Mesendoderm (in vitro differentiated cells): Measurements from ENCODE around the gene FAIM2.

ENCODE experiments used
- DNase-seq: peaks from one replicate; pipeline ENCODE4 v3.0.0; 2013
- H2AK5ac ChIP-seq: 2 replicates; pipeline ENCODE4 v1.6.1; 2013; ENCODE audit warnings: low read length, inconsistent platforms
- H2BK120ac ChIP-seq: 2 replicates; pipeline ENCODE4 v1.6.1; 2013; ENCODE audit warnings: low read depth, mild to moderate bottlenecking, low read length, moderate library complexity, mixed read lengths
- H2BK15ac ChIP-seq: replicated peaks from 2 replicates; pipeline ENCODE4 v1.6.1; 2013; ENCODE audit warnings: low read depth, mild to moderate bottlenecking, moderate library complexity
- H2BK5ac ChIP-seq: 2 replicates; pipeline ENCODE4 v1.6.1; 2013; ENCODE audit warnings: low read length, inconsistent platforms
- H3K18ac ChIP-seq: 2 replicates; pipeline ENCODE4 v1.6.1; 2013; ENCODE audit warnings: mild to moderate bottlenecking, low read length, mixed read lengths
- H3K23ac ChIP-seq: one replicate; pipeline ENCODE4 v1.6.1; 2013; ENCODE audit warnings: low read length
- H3K27ac ChIP-seq: 2 replicates; pipeline ENCODE4 v1.5.1; 2013; ENCODE audit warnings: low read depth, mild to moderate bottlenecking, inconsistent platforms, low read length, moderate library complexity
- H3K27me3 ChIP-seq: 2 replicates; pipeline ENCODE4 v1.6.1; 2013; ENCODE audit warnings: low read length, control low read depth, mild to moderate bottlenecking, inconsistent platforms; ENCODE audit not compliant: insufficient read depth, poor library complexity
- H3K36me3 ChIP-seq: 2 replicates; pipeline ENCODE4 v1.6.1; 2013; ENCODE audit warnings: low read length, inconsistent platforms; ENCODE audit not compliant: control insufficient read depth, insufficient read depth
- H3K4ac ChIP-seq: one replicate; pipeline ENCODE4 v1.6.1; 2013; ENCODE audit warnings: low read depth, mild to moderate bottlenecking, low read length, moderate library complexity
- H3K4me1 ChIP-seq: 2 replicates; pipeline ENCODE4 v1.6.1; 2013; ENCODE audit warnings: low read depth, low read length, inconsistent platforms; ENCODE audit not compliant: control insufficient read depth
- H3K4me2 ChIP-seq: 2 replicates; pipeline ENCODE4 v1.6.1; 2013; ENCODE audit warnings: low read length
- H3K4me3 ChIP-seq: 2 replicates; pipeline ENCODE4 v1.5.1; 2013; ENCODE audit warnings: mild to moderate bottlenecking, low read length
- H3K56ac ChIP-seq: one replicate; pipeline ENCODE4 v1.6.1; 2013; ENCODE audit warnings: low read length
- H3K79me1 ChIP-seq: 2 replicates; pipeline ENCODE4 v1.6.1; 2013; ENCODE audit warnings: low read length, inconsistent platforms
- H3K79me2 ChIP-seq: 2 replicates; pipeline ENCODE4 v1.6.1; 2013; ENCODE audit warnings: mild to moderate bottlenecking, low read length; ENCODE audit not compliant: control insufficient read depth, insufficient read depth
- H3K9ac ChIP-seq: 2 replicates; pipeline ENCODE4 v1.6.1; 2013; ENCODE audit warnings: low read length, inconsistent platforms
- H4K5ac ChIP-seq: one replicate; pipeline ENCODE4 v1.6.1; 2013; ENCODE audit warnings: low read length
- H4K8ac ChIP-seq: one replicate; pipeline ENCODE4 v1.6.1; 2013; ENCODE audit warnings: low read depth, mild to moderate bottlenecking, control low read depth, low read length, moderate library complexity
- WGBS: extraction: QIAGEN DNeasy Blood & Tissue Kit; methylation state at CpG from one replicate; pipeline ENCODE4 v1.1.7; 2013; ENCODE audit warnings: low lambda C conversion rate, missing lambda C conversion rate; ENCODE audit not compliant: insufficient coverage; ENCODE audit errors: extremely low coverage; 5-methylcytosine and 5-hydroxymethylcytosine counted together

Gene FAIM2

DNA sequence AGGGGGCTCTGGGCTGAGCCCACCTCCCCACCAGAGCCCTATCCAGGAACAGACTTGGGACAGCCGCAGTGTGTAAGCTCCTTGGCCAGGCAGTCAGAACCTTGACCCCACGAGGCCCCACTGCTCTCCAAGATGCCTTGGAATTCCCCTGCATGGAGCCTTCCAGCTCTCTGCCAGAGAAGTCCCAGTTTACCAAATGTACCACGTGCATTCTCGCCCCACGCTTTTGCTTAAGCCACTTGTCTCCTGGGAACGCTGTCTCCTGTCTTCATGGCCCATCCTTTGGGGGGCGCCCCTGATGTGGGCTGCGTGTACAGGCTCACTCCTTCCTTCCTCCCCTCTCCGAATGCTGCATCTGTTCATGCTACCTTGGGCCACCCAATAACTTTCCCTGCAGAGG is 7.9 kb downstream of the FAIM2 start:
- Histone ChIP-seq H4K5ac (no peak overlapping the region), H3K4me1 (no peaks in the 10 kb centered on the region), H3K4ac (no peak overlapping the region), H2AK5ac (no peak overlapping the region), H3K4me2 (no peak overlapping the region), H2BK15ac (no peak overlapping the region), H3K79me1 (no peaks in the 10 kb centered on the region), H3K56ac (no peak overlapping the region), H3K27me3 (no peaks in the 10 kb centered on the region), H3K36me3 (no peaks in the 10 kb centered on the region), H3K79me2 (no peaks in the 10 kb centered on the region), H3K23ac (no peak overlapping the region), H2BK120ac (no peak overlapping the region), H3K9ac (no peak overlapping the region), H3K18ac (no peak overlapping the region), H4K8ac (no peak overlapping the region), H2BK5ac (no peak overlapping the region), H3K27ac (no peak overlapping the region), H3K4me3 (no peak overlapping the region)
- WGBS: no CpG with 5 or more reads among the region's 9 CpGs
- no peak for DNase-seq

DNA sequence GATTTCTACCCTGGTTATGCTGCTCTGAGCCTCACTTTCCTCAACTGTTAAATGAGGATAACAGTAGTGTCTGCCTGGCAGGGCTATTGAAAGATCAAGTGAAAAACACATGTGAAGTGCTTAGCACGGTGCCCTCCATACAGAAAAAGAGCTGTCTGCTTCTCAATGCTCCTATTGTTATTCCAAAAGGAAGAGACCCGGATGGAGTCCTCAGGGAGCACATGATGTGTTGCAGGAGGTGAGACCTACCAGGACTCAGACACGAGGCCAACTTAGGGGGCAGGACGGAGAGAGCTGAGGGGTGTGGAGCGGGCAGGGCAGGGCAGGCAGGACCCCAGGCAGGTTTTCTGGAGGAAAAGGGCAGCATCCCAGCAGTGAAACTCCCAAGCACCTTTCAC is 8.9 kb downstream of the FAIM2 start:
- Histone ChIP-seq H3K4me1 (no peaks in the 10 kb centered on the region), H3K79me1 (no peaks in the 10 kb centered on the region), H3K9ac (no peak overlapping the region)

DNA sequence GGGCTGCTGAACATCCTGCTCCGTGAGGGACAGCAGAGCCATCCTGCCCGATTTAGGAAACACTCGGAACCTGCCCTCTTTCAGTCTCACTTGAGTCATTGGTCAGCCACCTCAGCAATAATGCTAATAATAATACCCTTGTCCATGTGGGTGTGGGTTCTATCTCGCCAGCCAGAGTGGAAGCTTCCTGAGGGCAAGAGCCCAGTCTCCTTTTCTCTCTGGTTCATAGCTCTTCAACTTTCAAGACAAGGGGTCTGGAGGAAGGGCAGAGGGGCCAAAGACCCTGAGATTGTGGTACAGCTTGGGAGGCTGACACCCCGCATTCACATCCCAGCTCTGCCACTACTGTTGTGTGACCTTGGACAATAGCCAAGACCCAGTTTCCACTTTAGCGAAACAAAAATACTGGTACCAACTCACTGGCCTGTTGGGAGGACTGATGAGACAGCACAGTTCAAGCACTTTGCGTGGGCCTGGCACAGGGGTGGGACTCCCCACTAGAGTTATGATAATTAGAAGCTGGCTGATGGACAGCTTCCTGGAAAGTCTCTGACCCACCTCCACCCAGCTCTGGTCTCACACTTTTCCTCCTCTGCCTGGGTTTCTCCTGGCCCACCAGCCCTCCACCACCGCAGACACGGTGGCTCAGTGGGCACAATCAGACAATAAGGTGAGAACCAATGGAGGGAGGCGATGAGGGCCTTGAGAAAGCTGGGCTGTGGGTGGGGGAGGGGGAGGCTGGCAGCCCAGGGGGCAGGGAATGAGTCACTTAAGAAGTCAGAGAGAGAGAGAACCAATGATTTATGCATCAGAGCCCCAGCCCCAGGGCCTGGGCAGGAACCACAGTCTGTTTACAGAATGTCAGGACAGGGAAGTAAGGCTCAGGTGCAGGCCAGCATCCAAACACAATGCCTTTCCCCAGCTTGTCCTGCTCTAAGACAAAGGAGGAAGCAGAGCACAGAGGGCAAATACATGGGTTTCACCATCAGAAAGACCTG is 9.6 kb downstream of the FAIM2 start:
- Histone ChIP-seq H3K79me1 (no peaks in the 10 kb centered on the region), H2BK5ac (no peak overlapping the region), H3K4ac (no peak overlapping the region), H3K9ac (no peak overlapping the region), H3K4me3 (no peak overlapping the region), H3K27me3 (no peaks in the 10 kb centered on the region), H3K4me2 (no peak overlapping the region), H3K56ac (no peak overlapping the region), H2BK15ac (no peak overlapping the region), H4K5ac (no peak overlapping the region), H2BK120ac (no peak overlapping the region), H3K18ac (no peak overlapping the region), H2AK5ac (no peak overlapping the region), H3K4me1 (no peaks in the 10 kb centered on the region), H3K27ac (no peak overlapping the region), H3K79me2 (no peaks in the 10 kb centered on the region), H3K23ac (no peak overlapping the region), H4K8ac (no peak overlapping the region), H3K36me3 (no peaks in the 10 kb centered on the region)
- DNase-seq: peak; percentile 74
- WGBS: no CpG with 5 or more reads among the region's 10 CpGs

More for the DNA sequence above, 8.9 kb downstream of the FAIM2 start:
- H3K4me2 ChIP-seq: no peak overlapping the region
- no peak overlapping the region for H3K23ac ChIP-seq
- H3K36me3 ChIP-seq: no peaks in the 10 kb centered on the region
- no peaks in the 10 kb centered on the region for H3K79me2 ChIP-seq
- no peak overlapping the region for H2AK5ac ChIP-seq
- no peak overlapping the region for H3K4ac ChIP-seq
- no peak for DNase-seq
- no peak overlapping the region for H3K4me3 ChIP-seq
- no peak overlapping the region for H4K5ac ChIP-seq
- H4K8ac ChIP-seq: no peak overlapping the region
- no peak overlapping the region for H3K56ac ChIP-seq
- no peak overlapping the region for H3K27ac ChIP-seq
- WGBS: no CpG with 5 or more reads among the region's 5 CpGs
- H2BK15ac ChIP-seq: no peak overlapping the region
- no peaks in the 10 kb centered on the region for H3K27me3 ChIP-seq
- H3K18ac ChIP-seq: no peak overlapping the region
- H2BK5ac ChIP-seq: no peak overlapping the region
- no peak overlapping the region for H2BK120ac ChIP-seq

DNA sequence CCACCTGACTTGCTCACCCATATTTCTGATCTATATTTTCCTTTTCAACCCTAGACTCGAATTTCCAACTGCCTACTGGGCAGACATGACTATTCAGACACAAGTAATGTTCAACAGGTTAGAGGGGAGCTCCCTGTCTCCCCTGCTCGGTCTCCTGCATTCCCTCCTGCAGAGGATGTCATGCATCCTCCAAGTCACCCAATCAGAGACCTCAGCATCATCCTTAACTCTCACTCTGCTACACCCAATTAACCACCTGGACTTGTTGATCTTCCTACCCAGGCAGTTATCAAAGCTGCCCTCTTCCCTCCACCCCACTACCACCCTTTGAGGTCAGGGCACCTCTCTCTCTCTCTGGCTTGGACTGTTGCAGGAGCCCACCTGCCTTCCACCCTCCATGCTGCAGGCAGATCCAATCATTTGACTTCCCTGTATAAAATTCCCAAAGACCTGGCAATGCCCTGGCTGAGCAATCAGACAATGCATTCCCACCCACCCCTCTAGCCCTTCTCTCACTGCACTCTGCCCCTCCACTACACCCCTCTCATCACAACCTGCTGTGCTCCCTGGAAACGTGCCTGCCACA is 10.9 kb downstream of the FAIM2 start:
- Histone ChIP-seq H2BK5ac (no peak overlapping the region), H3K36me3 (no peaks in the 10 kb centered on the region), H3K79me2 (no peaks in the 10 kb centered on the region), H3K27ac (no peak overlapping the region), H4K8ac (no peak overlapping the region), H3K27me3 (no peaks in the 10 kb centered on the region), H3K4me1 (no peaks in the 10 kb centered on the region), H2BK120ac (no peak overlapping the region), H2BK15ac (no peak overlapping the region), H3K4ac (no peak overlapping the region), H3K18ac (no peak overlapping the region), H4K5ac (no peak overlapping the region), H2AK5ac (no peak overlapping the region), H3K56ac (no peak overlapping the region), H3K23ac (no peak overlapping the region), H3K4me3 (no peak overlapping the region), H3K4me2 (no peak overlapping the region), H3K9ac (no peak overlapping the region), H3K79me1 (no peaks in the 10 kb centered on the region)
- no CpG with 5 or more reads among the region's 3 CpGs for WGBS
- DNase-seq: no peak

DNA sequence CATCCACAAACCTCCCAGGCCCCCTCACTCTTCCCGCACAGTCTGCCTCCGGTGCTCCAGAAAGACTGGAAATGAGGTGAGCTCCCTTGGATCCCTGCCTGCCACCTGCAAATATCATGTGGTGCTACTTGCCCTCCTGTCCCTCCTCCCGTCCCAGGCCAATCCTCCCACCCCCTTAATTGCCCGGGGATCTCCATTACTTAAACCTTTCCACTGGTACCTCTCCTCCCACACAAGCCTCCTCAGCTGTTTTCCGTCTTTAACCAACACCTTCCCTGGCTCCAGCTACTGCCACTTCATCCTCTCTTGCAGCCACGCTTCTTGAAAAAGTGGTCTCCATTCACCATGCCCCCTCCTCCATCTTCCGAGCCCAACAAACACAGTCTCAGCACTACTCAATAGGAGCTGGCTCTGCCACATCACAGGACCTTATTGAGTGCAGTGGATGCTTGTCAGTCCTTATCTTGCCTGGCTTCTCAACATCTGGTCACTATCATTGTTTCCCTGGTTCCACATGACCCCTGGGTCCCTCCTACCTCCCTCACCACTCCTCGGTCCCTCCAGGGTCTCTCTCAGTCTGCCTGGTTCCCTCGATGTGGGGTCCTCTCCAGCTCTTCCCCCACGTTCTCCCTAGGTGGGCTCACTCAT is 11.5 kb downstream of the FAIM2 start:
- H3K18ac ChIP-seq: no peak overlapping the region
- WGBS: no CpG with 5 or more reads among the region's 10 CpGs
- H2BK120ac ChIP-seq: no peak overlapping the region
- no peak overlapping the region for H2BK15ac ChIP-seq
- no peak overlapping the region for H3K4me3 ChIP-seq
- DNase-seq: no peak
- no peak overlapping the region for H3K56ac ChIP-seq
- no peak overlapping the region for H3K4ac ChIP-seq
- H3K36me3 ChIP-seq: no peaks in the 10 kb centered on the region
- H2BK5ac ChIP-seq: no peak overlapping the region
- H3K9ac ChIP-seq: no peak overlapping the region
- H3K79me1 ChIP-seq: no peaks in the 10 kb centered on the region
- H4K8ac ChIP-seq: no peak overlapping the region
- H4K5ac ChIP-seq: no peak overlapping the region
- H3K27me3 ChIP-seq: no peaks in the 10 kb centered on the region
- no peak overlapping the region for H3K4me2 ChIP-seq
- no peak overlapping the region for H2AK5ac ChIP-seq
- no peak overlapping the region for H3K23ac ChIP-seq
- no peaks in the 10 kb centered on the region for H3K79me2 ChIP-seq
- H3K4me1 ChIP-seq: no peaks in the 10 kb centered on the region
- H3K27ac ChIP-seq: no peak overlapping the region
